MM.1S (cell line): ENCODE measurements around the gene SLC19A2.

Source experiments
- EZH2phosphoT487 ChIP-seq: fragments of 300-600 bp; sonication (generic); IDR thresholded peaks from 2 replicates; pipeline ENCODE4 v1.6.1; 2018; ENCODE audit warnings: antibody characterized with exemption, low read length
- TF ChIP-seq, protein P1 (sequence below): fragments of 300-600 bp; sonication (generic); IDR thresholded peaks from 2 replicates; pipeline ENCODE4 v1.5.1; 2016; ENCODE audit warnings: antibody characterized with exemption, low read length, mixed read lengths

DNA sequence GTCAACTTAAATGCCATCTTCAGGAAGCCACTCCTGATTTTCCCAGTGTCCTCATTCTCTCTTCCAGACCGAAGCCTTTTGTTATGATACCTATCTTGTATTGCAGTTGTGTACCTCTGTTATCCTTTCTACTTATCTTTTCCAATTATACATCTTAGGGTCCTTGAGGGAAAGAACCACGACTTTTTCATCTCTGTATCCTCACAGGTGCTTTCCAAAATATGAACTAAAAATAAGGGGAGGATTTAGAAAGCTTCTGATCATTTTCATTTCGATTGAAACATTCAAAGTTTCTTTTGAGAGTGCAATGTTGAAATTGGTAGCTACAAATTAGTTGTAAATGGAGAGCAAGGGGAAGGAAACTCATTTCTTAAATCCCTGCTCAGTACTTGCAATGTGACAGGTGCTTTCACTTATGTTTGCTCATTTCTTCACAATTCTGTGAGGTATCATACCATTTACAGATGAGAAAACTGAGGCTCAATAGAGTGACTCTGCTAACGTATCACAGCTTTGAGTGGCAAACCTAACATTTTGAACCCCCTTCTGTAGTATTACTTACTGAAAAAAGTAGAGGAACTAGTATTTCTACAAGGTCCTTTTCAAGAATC is 24.2 kb downstream of the SLC19A2 start:
- TF ChIP-seq, protein P1, sequence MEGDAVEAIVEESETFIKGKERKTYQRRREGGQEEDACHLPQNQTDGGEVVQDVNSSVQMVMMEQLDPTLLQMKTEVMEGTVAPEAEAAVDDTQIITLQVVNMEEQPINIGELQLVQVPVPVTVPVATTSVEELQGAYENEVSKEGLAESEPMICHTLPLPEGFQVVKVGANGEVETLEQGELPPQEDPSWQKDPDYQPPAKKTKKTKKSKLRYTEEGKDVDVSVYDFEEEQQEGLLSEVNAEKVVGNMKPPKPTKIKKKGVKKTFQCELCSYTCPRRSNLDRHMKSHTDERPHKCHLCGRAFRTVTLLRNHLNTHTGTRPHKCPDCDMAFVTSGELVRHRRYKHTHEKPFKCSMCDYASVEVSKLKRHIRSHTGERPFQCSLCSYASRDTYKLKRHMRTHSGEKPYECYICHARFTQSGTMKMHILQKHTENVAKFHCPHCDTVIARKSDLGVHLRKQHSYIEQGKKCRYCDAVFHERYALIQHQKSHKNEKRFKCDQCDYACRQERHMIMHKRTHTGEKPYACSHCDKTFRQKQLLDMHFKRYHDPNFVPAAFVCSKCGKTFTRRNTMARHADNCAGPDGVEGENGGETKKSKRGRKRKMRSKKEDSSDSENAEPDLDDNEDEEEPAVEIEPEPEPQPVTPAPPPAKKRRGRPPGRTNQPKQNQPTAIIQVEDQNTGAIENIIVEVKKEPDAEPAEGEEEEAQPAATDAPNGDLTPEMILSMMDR, result no peak
- no peak for TF ChIP-seq EZH2phosphoT487
